Neural cell (in vitro differentiated cells): ENCODE data around the gene PDE1A.

ENCODE experiments used
- EP300 ChIP-seq: fragments of 450-650 bp; conservative IDR thresholded peaks from 2 replicates; pipeline ENCODE4 v1.6.1; 2014; ENCODE audit warnings: antibody characterized with exemption, mild to moderate bottlenecking, moderate library complexity; ENCODE audit not compliant: poor library complexity, severe bottlenecking
- RAD21 ChIP-seq: fragments of 450-650 bp; conservative IDR thresholded peaks from 2 replicates; pipeline ENCODE4 v1.6.1; 2014; ENCODE audit warnings: antibody characterized with exemption, mild to moderate bottlenecking, moderate library complexity
- SMC3 ChIP-seq: fragments of 450-650 bp; conservative IDR thresholded peaks from 2 replicates; pipeline ENCODE4 v1.6.1; 2014; ENCODE audit warnings: antibody characterized with exemption, mild to moderate bottlenecking, moderate library complexity; ENCODE audit not compliant: poor library complexity
- TAF1 ChIP-seq: IDR thresholded peaks from 2 replicates; pipeline ENCODE4 v1.6.1; 2012; ENCODE audit warnings: low read depth
- TF ChIP-seq, protein P1 (sequence below): fragments of 450-650 bp; IDR thresholded peaks from 2 replicates; pipeline ENCODE4 v1.5.1; 2014; ENCODE audit warnings: antibody characterized with exemption, mild to moderate bottlenecking, moderate library complexity; ENCODE audit not compliant: poor library complexity, severe bottlenecking
- TF ChIP-seq, protein P2 (sequence below): IDR thresholded peaks from 2 replicates; pipeline ENCODE4 v1.6.1; 2012; ENCODE audit warnings: borderline replicate concordance

- TF ChIP-seq, protein P1, sequence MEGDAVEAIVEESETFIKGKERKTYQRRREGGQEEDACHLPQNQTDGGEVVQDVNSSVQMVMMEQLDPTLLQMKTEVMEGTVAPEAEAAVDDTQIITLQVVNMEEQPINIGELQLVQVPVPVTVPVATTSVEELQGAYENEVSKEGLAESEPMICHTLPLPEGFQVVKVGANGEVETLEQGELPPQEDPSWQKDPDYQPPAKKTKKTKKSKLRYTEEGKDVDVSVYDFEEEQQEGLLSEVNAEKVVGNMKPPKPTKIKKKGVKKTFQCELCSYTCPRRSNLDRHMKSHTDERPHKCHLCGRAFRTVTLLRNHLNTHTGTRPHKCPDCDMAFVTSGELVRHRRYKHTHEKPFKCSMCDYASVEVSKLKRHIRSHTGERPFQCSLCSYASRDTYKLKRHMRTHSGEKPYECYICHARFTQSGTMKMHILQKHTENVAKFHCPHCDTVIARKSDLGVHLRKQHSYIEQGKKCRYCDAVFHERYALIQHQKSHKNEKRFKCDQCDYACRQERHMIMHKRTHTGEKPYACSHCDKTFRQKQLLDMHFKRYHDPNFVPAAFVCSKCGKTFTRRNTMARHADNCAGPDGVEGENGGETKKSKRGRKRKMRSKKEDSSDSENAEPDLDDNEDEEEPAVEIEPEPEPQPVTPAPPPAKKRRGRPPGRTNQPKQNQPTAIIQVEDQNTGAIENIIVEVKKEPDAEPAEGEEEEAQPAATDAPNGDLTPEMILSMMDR = no peak
- TF ChIP-seq TAF1 = no peak
- TF ChIP-seq, protein P2, sequence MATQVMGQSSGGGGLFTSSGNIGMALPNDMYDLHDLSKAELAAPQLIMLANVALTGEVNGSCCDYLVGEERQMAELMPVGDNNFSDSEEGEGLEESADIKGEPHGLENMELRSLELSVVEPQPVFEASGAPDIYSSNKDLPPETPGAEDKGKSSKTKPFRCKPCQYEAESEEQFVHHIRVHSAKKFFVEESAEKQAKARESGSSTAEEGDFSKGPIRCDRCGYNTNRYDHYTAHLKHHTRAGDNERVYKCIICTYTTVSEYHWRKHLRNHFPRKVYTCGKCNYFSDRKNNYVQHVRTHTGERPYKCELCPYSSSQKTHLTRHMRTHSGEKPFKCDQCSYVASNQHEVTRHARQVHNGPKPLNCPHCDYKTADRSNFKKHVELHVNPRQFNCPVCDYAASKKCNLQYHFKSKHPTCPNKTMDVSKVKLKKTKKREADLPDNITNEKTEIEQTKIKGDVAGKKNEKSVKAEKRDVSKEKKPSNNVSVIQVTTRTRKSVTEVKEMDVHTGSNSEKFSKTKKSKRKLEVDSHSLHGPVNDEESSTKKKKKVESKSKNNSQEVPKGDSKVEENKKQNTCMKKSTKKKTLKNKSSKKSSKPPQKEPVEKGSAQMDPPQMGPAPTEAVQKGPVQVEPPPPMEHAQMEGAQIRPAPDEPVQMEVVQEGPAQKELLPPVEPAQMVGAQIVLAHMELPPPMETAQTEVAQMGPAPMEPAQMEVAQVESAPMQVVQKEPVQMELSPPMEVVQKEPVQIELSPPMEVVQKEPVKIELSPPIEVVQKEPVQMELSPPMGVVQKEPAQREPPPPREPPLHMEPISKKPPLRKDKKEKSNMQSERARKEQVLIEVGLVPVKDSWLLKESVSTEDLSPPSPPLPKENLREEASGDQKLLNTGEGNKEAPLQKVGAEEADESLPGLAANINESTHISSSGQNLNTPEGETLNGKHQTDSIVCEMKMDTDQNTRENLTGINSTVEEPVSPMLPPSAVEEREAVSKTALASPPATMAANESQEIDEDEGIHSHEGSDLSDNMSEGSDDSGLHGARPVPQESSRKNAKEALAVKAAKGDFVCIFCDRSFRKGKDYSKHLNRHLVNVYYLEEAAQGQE = no peak
- no peak for TF ChIP-seq EP300
- TF ChIP-seq RAD21 = no peak
- TF ChIP-seq SMC3 = no peak
Observed at GRCh38 chr2:182345384-182345783, 81.5 kb downstream of the PDE1A start.
